ENCODE data around the gene ACBD4.
A peak's percentile ranks its signal among the peaks of the same experiment; 100 is the strongest.

ACBD4 gene

DNA sequence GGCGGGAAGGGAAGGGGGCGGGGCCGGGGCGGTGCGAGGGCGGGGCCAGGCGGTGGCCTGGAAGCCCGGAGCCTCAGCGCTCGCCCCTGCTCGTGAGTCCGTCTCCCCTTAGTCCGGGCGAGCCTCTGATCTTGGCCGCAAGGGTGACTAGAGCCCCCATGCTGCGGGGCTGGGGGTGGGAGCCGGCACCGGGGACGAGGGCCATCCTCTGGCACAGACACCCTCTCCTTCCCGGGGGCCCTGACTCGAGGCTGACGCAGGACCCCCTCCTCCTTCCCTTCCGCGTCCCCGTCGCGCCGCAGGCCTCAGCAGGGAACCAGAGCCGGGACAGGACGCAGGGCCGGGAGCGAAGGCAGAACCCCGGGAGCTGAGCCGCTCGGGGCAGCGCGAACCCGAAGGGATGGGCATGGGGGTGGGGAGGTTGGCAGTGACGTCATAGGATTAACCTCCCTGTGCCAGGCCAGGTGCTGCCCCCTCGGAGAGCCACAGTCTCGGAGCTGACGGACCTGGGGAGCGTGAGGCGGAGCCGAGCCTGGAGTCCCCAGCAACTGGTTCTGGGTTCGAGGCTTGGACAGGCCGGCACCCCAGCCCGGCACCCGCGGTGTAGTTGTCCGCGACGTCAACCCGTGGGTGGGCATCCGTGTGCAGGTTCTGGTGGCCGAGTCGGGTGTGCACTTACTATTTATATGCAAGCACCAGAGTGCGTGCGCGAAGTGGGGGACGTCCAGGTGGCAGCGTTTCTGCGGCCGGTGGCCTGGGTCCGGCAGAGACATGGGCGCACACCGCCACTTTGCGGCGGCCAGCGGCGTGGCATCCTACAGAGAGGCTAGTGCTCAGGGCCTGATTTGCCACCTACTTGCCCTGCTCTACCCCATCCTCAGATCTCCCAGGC lies 2.7 kb upstream of the ACBD4 start (continued):
- TF ChIP-seq, protein P1, sequence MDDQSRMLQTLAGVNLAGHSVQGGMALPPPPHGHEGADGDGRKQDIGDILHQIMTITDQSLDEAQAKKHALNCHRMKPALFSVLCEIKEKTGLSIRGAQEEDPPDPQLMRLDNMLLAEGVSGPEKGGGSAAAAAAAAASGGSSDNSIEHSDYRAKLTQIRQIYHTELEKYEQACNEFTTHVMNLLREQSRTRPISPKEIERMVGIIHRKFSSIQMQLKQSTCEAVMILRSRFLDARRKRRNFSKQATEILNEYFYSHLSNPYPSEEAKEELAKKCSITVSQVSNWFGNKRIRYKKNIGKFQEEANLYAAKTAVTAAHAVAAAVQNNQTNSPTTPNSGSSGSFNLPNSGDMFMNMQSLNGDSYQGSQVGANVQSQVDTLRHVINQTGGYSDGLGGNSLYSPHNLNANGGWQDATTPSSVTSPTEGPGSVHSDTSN (CRISPR knock-in tag; IDR thresholded peaks at IDR 0.05): peak; percentile 24; the same call in 1 of the 2 replicates
- peak; percentile 84 for TF ChIP-seq IKZF3 (tag by site-specific recombination; IDR thresholded peaks at IDR 0.05)
- TF ChIP-seq, protein P2, sequence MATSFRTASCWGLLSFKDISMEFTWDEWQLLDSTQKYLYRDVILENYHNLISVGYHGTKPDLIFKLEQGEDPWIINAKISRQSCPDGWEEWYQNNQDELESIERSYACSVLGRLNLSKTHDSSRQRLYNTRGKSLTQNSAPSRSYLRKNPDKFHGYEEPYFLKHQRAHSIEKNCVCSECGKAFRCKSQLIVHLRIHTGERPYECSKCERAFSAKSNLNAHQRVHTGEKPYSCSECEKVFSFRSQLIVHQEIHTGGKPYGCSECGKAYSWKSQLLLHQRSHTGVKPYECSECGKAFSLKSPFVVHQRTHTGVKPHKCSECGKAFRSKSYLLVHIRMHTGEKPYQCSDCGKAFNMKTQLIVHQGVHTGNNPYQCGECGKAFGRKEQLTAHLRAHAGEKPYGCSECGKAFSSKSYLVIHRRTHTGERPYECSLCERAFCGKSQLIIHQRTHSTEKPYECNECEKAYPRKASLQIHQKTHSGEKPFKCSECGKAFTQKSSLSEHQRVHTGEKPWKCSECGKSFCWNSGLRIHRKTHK (tag by site-specific recombination; IDR thresholded peaks at IDR 0.05): no peak
- TF ChIP-seq ZNF354C (tag by site-specific recombination; IDR thresholded peaks at IDR 0.05; ENCODE audit: borderline replicate concordance, low read depth): no peak
- TF ChIP-seq ZBTB8A (tag by site-specific recombination; IDR thresholded peaks at IDR 0.05): peak; percentile 65
- no peak for TF ChIP-seq SETDB1 (IDR thresholded peaks at IDR 0.05; ENCODE audit: insufficient read length, low read length)
- no peak; the same call in 1 of the 2 replicates for TF ChIP-seq ZNF561 (tag by site-specific recombination; IDR thresholded peaks at IDR 0.05; ENCODE audit: borderline replicate concordance)
- TF ChIP-seq ZNF239 (tag by site-specific recombination; IDR thresholded peaks at IDR 0.05): no peak
- TF ChIP-seq, protein P3, sequence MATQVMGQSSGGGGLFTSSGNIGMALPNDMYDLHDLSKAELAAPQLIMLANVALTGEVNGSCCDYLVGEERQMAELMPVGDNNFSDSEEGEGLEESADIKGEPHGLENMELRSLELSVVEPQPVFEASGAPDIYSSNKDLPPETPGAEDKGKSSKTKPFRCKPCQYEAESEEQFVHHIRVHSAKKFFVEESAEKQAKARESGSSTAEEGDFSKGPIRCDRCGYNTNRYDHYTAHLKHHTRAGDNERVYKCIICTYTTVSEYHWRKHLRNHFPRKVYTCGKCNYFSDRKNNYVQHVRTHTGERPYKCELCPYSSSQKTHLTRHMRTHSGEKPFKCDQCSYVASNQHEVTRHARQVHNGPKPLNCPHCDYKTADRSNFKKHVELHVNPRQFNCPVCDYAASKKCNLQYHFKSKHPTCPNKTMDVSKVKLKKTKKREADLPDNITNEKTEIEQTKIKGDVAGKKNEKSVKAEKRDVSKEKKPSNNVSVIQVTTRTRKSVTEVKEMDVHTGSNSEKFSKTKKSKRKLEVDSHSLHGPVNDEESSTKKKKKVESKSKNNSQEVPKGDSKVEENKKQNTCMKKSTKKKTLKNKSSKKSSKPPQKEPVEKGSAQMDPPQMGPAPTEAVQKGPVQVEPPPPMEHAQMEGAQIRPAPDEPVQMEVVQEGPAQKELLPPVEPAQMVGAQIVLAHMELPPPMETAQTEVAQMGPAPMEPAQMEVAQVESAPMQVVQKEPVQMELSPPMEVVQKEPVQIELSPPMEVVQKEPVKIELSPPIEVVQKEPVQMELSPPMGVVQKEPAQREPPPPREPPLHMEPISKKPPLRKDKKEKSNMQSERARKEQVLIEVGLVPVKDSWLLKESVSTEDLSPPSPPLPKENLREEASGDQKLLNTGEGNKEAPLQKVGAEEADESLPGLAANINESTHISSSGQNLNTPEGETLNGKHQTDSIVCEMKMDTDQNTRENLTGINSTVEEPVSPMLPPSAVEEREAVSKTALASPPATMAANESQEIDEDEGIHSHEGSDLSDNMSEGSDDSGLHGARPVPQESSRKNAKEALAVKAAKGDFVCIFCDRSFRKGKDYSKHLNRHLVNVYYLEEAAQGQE (tag by site-specific recombination; IDR thresholded peaks at IDR 0.05): no peak
- 0 out of 2 replicates have a peak, but pooled peaks have one; percentile 12 for TF ChIP-seq OSR2 (tag by site-specific recombination; IDR thresholded peaks at IDR 0.05)
- no peak for TF ChIP-seq MZF1 (tag by site-specific recombination; IDR thresholded peaks at IDR 0.05; ENCODE audit: borderline replicate concordance)
- no peak for TF ChIP-seq ZNF16 (tag by site-specific recombination; IDR thresholded peaks at IDR 0.05; ENCODE audit: low read depth)
- TF ChIP-seq ZNF670 (tag by site-specific recombination; IDR thresholded peaks at IDR 0.05; ENCODE audit: low read depth): no peak
- peak; percentile 73; the same call in 1 of the 2 replicates for TF ChIP-seq ZFP37 (tag by site-specific recombination; IDR thresholded peaks at IDR 0.05)
- TF ChIP-seq ZNF341 (tag by site-specific recombination; IDR thresholded peaks at IDR 0.05; ENCODE audit: low read depth): no peak
- TF ChIP-seq ZNF529 (tag by site-specific recombination; IDR thresholded peaks at IDR 0.05; ENCODE audit: insufficient replicate concordance): no peak
- peak; percentile 41 for TF ChIP-seq WT1 (tag by site-specific recombination; IDR thresholded peaks at IDR 0.05)
- TF ChIP-seq, protein P4, sequence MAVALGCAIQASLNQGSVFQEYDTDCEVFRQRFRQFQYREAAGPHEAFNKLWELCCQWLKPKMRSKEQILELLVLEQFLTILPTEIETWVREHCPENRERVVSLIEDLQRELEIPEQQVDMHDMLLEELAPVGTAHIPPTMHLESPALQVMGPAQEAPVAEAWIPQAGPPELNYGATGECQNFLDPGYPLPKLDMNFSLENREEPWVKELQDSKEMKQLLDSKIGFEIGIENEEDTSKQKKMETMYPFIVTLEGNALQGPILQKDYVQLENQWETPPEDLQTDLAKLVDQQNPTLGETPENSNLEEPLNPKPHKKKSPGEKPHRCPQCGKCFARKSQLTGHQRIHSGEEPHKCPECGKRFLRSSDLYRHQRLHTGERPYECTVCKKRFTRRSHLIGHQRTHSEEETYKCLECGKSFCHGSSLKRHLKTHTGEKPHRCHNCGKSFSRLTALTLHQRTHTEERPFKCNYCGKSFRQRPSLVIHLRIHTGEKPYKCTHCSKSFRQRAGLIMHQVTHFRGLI (tag by site-specific recombination; IDR thresholded peaks at IDR 0.05): no peak
- TF ChIP-seq, protein P5, sequence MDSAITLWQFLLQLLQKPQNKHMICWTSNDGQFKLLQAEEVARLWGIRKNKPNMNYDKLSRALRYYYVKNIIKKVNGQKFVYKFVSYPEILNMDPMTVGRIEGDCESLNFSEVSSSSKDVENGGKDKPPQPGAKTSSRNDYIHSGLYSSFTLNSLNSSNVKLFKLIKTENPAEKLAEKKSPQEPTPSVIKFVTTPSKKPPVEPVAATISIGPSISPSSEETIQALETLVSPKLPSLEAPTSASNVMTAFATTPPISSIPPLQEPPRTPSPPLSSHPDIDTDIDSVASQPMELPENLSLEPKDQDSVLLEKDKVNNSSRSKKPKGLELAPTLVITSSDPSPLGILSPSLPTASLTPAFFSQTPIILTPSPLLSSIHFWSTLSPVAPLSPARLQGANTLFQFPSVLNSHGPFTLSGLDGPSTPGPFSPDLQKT (IDR thresholded peaks at IDR 0.05; ENCODE audit: borderline replicate concordance, low read depth, low read length): no peak
- TF ChIP-seq, protein P6, sequence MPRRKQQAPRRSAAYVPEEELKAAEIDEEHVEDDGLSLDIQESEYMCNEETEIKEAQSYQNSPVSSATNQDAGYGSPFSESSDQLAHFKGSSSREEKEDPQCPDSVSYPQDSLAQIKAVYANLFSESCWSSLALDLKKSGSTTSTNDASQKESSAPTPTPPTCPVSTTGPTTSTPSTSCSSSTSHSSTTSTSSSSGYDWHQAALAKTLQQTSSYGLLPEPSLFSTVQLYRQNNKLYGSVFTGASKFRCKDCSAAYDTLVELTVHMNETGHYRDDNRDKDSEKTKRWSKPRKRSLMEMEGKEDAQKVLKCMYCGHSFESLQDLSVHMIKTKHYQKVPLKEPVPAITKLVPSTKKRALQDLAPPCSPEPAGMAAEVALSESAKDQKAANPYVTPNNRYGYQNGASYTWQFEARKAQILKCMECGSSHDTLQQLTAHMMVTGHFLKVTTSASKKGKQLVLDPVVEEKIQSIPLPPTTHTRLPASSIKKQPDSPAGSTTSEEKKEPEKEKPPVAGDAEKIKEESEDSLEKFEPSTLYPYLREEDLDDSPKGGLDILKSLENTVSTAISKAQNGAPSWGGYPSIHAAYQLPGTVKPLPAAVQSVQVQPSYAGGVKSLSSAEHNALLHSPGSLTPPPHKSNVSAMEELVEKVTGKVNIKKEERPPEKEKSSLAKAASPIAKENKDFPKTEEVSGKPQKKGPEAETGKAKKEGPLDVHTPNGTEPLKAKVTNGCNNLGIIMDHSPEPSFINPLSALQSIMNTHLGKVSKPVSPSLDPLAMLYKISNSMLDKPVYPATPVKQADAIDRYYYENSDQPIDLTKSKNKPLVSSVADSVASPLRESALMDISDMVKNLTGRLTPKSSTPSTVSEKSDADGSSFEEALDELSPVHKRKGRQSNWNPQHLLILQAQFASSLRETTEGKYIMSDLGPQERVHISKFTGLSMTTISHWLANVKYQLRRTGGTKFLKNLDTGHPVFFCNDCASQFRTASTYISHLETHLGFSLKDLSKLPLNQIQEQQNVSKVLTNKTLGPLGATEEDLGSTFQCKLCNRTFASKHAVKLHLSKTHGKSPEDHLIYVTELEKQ (tag by site-specific recombination; IDR thresholded peaks at IDR 0.05; ENCODE audit: borderline replicate concordance): no peak
- 0 out of 2 replicates have a peak, but pooled peaks have one; percentile 59 for TF ChIP-seq ZNF701 (tag by site-specific recombination; IDR thresholded peaks at IDR 0.05)
- TF ChIP-seq ZNF274 (IDR thresholded peaks at IDR 0.05; ENCODE audit: low read length): no peak
- no peak for TF ChIP-seq ZNF274 (tag by site-specific recombination; IDR thresholded peaks at IDR 0.05; ENCODE audit: borderline replicate concordance)
- TF ChIP-seq, protein P7, sequence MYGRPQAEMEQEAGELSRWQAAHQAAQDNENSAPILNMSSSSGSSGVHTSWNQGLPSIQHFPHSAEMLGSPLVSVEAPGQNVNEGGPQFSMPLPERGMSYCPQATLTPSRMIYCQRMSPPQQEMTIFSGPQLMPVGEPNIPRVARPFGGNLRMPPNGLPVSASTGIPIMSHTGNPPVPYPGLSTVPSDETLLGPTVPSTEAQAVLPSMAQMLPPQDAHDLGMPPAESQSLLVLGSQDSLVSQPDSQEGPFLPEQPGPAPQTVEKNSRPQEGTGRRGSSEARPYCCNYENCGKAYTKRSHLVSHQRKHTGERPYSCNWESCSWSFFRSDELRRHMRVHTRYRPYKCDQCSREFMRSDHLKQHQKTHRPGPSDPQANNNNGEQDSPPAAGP (tag by site-specific recombination; IDR thresholded peaks at IDR 0.05): peak; percentile 92

Data from HEK293 (cell line).